HepG2 (cell line): ENCODE results near the gene TAOK3.

ENCODE experiments used
- GABPA ChIP-seq, 2 experiments: IDR thresholded peaks; 2 replicates each; pipeline ENCODE4 v1.6.1; 2011 to 2016; ENCODE audit warnings: low read depth in 2 of 2, low read length in 1 of 2, missing biosample characterization in 1 of 2, missing genetic modification characterization in 1 of 2
- MYNN ChIP-seq: sonication (generic); formaldehyde crosslinking; IDR thresholded peaks from 2 replicates; pipeline ENCODE4 v1.4.0; 2020; ENCODE audit warnings: mild to moderate bottlenecking, low read depth, missing genetic modification reagents
- NR2C2 ChIP-seq: sonication (generic); formaldehyde crosslinking; IDR thresholded peaks from 2 replicates; pipeline ENCODE4 v1.4.0; 2020; ENCODE audit warnings: missing genetic modification reagents, mild to moderate bottlenecking, moderate library complexity, borderline replicate concordance
- ZNF121 ChIP-seq: sonication (generic); formaldehyde crosslinking; IDR thresholded peaks from 2 replicates; pipeline ENCODE4 v1.5.0; 2020; ENCODE audit warnings: mild to moderate bottlenecking, missing genetic modification reagents
- TF ChIP-seq, protein P1 (sequence below): IDR thresholded peaks from 2 replicates; pipeline ENCODE4 v1.6.1; 2016; ENCODE audit warnings: missing compliant biosample characterization, missing genetic modification reagents, borderline replicate concordance
- TF ChIP-seq, protein P2 (sequence below): sonication (generic); formaldehyde crosslinking; IDR thresholded peaks from 2 replicates; pipeline ENCODE4 v1.5.0; 2020; ENCODE audit warnings: missing genetic modification reagents

DNA sequence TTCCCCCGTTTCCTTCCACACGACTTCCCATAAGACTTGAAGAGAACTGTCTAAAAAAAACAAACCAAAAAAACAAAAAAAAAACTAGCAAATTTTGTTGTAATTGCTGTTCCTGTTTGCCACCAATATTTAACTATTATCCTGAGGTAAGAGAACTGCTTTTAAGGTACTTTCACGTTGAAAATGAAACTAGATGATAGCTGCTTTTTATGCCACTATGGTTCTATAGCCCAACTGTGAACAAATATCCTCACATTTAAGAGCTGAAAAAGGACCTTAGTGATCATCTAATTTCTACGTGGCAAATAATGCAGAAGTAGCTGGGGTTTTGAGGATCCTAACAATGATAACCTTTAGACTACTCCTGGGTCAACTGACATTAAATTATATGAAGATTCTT lies 98.6 kb downstream of the TAOK3 start:
- TF ChIP-seq, protein P1, sequence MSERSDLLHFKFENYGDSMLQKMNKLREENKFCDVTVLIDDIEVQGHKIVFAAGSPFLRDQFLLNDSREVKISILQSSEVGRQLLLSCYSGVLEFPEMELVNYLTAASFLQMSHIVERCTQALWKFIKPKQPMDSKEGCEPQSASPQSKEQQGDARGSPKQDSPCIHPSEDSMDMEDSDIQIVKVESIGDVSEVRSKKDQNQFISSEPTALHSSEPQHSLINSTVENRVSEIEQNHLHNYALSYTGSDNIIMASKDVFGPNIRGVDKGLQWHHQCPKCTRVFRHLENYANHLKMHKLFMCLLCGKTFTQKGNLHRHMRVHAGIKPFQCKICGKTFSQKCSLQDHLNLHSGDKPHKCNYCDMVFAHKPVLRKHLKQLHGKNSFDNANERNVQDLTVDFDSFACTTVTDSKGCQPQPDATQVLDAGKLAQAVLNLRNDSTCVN (CRISPR knock-in tag): no peak
- TF ChIP-seq GABPA (IDR thresholded peaks at IDR 0.05; ENCODE audit: low read depth, low read length): no peak
- no peak for TF ChIP-seq GABPA (CRISPR knock-in tag; IDR thresholded peaks at IDR 0.05; ENCODE audit: low read depth)
- TF ChIP-seq MYNN: no peak
- TF ChIP-seq, protein P2, sequence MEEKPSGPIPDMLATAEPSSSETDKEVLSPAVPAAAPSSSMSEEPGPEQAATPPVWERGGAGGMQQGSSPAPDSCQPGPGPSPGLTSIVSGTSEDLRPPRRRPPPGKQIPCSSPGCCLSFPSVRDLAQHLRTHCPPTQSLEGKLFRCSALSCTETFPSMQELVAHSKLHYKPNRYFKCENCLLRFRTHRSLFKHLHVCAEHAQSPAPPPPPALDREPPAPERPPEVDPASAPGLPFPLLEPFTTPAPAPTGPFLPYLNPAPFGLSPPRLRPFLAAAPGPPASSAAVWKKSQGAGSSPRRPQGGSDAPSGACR (CRISPR knock-in tag): no peak
- no peak for TF ChIP-seq NR2C2 (CRISPR knock-in tag)
- no peak for TF ChIP-seq ZNF121 (CRISPR knock-in tag)
